ENCODE results near the gene RDH16.
"Not testable (repeated sequence)": the region's sequence is repeated elsewhere in the genome, so short reads cannot be mapped to it uniquely, and the experiment has no call there.

Gene RDH16

DNA sequence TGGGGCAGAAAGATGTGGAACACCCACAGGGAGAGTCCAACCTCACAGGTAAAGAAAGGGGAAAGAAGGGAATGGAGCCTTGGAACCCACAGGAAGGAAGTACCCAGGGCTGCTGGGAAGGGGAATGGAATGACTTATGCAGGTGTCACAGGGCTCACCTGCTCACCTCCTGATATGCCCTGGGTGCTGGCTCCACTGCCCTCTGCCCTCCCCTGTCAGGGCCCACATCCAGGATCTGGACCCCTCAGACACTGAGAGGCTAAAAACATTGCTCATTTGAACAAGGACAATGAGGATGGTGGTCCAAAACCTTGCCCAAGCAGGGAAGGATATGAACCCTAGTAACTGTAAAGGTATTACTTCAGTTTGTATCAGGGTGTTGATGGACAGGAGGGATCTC is 29.6 kb upstream of the RDH16 start:
- H3K27ac ChIP-seq, result no peak overlapping the region
- TF ChIP-seq, protein P1, sequence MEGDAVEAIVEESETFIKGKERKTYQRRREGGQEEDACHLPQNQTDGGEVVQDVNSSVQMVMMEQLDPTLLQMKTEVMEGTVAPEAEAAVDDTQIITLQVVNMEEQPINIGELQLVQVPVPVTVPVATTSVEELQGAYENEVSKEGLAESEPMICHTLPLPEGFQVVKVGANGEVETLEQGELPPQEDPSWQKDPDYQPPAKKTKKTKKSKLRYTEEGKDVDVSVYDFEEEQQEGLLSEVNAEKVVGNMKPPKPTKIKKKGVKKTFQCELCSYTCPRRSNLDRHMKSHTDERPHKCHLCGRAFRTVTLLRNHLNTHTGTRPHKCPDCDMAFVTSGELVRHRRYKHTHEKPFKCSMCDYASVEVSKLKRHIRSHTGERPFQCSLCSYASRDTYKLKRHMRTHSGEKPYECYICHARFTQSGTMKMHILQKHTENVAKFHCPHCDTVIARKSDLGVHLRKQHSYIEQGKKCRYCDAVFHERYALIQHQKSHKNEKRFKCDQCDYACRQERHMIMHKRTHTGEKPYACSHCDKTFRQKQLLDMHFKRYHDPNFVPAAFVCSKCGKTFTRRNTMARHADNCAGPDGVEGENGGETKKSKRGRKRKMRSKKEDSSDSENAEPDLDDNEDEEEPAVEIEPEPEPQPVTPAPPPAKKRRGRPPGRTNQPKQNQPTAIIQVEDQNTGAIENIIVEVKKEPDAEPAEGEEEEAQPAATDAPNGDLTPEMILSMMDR (IDR thresholded peaks at IDR 0.05), result no peak
- peaks cover 0 to 7% (median 5%) of the 10 kb centered on the region in 4 donors for H3K4me1 ChIP-seq
- H3K9me3 ChIP-seq, result no peaks in the 10 kb centered on the region
- intact Hi-C loops (cut with DNase I; ENCODE audit: low total_unique reads), result loop anchor here (2.0 kb wide), 1 partner anchor 228 kb away; no protein-coding TSS in a partner anchor
- no peaks in the 10 kb centered on the region for H3K27me3 ChIP-seq
- DNase-seq, result no peak
- no peak overlapping the region for H3K4me3 ChIP-seq
- H3K36me3 ChIP-seq, result no peaks in the 10 kb centered on the region

DNA sequence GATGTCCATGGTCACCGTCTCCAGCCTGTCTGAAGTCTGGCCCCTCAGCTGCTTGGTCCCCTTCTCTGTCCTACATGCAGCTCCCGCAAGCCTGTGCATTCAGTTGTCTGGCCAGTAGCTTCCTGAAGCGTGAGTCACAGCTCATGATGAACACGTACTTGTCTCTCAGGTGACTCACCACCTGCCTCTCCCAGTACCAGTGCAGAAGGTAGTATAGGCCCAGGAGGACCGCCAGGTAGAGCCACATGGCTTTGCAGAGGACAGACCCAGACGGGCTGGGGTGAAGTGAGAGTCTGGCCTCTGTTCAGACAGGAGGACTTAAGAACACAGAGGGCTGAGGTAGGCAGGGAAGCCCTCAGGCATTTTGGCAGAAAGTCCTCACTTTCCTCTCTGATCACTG is 28.3 kb upstream of the RDH16 start:
- intact Hi-C loops (cut with DNase I; ENCODE audit: low total_unique reads), result loop anchor here (2.0 kb wide), 1 partner anchor 227 kb away; no protein-coding TSS in a partner anchor
- H3K4me1 ChIP-seq, H3K36me3 ChIP-seq, DNase-seq, H3K27ac ChIP-seq, H3K9me3 ChIP-seq, H3K27me3 ChIP-seq, H3K4me3 ChIP-seq: not testable (repeated sequence)

DNA sequence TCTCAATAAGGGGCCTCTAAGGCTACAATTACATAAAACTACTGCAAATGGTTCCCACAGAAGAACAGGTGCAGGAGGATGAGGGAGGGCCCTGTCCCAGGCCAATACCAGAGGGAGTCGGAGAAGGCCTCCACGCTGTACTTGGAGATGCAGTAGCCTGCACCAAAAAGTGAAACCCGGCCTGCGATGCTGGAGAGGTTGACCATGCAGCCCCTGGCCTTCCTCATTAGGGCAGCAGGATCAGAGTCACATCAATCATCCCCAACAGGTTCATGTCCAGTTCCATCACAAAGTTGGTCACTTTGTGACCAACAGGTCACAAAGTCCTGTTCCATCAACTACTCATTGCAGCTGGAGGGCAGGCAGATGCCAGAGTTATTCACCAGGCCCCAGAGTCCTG is 26.0 kb upstream of the RDH16 start:
- peaks cover 0 to 7% (median 5%) of the 10 kb centered on the region in 4 donors for H3K4me1 ChIP-seq
- H3K27me3 ChIP-seq, result no peaks in the 10 kb centered on the region
- H3K27ac ChIP-seq, result no peak overlapping the region
- H3K9me3 ChIP-seq, result no peaks in the 10 kb centered on the region
- TF ChIP-seq, protein P1 (IDR thresholded peaks at IDR 0.05), result no peak
- no peaks in the 10 kb centered on the region for H3K36me3 ChIP-seq
- intact Hi-C loops (cut with DNase I; ENCODE audit: low total_unique reads), result no loop called here
- no peak for DNase-seq
- H3K4me3 ChIP-seq, result no peak overlapping the region

DNA sequence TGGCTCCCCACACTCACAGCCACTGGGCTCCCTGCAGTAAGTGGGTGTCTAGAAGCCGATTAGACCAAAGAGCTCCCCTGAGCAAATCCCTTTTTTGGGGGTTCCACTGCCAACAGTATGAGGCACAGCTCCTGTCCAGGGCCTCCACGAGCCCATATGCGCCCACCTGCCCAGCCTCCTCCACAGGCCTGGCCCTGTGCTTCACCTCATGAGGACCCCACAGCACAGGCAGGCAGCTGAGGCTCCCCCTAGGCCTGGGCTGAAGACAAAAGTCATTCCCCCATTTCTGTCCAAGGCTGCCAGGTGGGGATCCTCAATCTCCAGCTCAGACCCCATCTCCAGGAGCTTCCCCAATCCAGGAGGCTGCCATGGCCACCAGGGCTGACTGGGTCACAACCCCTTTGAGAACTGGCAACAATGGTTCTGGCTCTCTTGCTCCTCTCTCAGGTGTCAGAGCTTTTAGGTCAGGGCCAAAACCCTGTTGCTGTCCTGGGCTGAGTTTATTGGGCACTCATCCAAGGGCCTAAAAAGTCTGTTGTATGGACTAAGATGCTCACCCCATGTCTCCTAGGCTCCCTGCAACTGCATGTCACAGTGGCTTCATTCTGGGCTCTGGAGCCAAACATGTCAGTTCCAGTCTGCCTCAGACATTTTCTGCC is 25.3 kb upstream of the RDH16 start:
- H3K4me3 ChIP-seq; H3K4me1 ChIP-seq; H3K9me3 ChIP-seq; H3K27ac ChIP-seq; DNase-seq; H3K27me3 ChIP-seq; intact Hi-C loops (cut with DNase I; ENCODE audit: low total_unique reads); H3K36me3 ChIP-seq: not testable (repeated sequence)

DNA sequence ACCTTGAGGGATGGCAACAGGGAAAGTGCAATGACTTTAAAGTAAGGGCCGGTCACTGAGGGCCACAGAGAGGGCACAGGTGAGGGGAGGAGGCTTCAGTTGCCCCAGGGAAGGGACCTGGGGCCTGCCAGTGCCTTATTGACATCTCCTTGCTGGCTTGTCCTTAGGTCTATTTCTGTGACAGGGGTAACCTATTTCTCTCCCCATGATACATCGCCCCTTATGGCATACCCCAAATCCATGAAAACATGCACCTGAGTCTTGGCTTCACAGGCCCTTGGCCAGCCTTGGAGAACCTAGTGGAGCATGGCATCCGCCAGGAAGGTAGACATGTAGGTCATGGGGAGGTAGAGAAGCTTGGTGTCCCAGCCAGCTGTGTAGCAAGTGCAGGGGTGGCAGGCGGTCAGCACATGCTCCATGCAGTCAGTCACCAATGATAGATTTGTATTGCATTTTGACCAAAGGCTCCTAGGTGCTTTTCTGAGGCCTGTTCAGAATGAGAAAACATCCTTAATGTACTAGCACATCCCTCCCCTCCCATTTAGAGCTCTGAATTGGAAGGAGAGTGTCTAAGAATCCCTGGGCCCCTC is 23.6 kb upstream of the RDH16 start:
- no peak overlapping the region for H3K4me3 ChIP-seq
- intact Hi-C loops (cut with DNase I; ENCODE audit: low total_unique reads), result no loop called here
- TF ChIP-seq, protein P1 (IDR thresholded peaks at IDR 0.05), result no peak
- no peaks in the 10 kb centered on the region for H3K27me3 ChIP-seq
- no peaks in the 10 kb centered on the region for H3K36me3 ChIP-seq
- no peak for DNase-seq
- no peak overlapping the region for H3K27ac ChIP-seq
- no peaks in the 10 kb centered on the region for H3K4me1 ChIP-seq
- H3K9me3 ChIP-seq, result no peaks in the 10 kb centered on the region

DNA sequence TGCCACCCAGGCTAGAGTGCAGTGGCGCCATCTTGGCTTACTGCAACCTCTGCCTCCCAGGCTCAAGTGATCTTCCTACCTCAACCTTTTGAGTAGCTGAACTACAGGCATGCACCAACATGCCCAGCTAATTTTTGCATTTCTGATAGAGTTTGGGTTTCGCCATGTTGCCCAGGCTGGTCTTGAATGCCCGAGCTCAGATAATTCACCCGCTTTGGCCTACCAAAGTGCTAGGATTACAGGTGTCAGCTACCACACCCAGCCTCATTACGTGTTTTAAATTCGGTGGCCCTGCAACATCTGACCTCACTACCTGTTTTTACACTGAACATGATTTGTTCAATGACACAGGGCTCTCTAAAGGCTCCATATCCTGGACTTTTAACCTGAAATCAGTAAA is 22.9 kb upstream of the RDH16 start:
- DNase-seq, result no peak
- Histone ChIP-seq H3K4me1 (no peaks in the 10 kb centered on the region), H3K36me3 (no peaks in the 10 kb centered on the region), H3K4me3 (no peak overlapping the region), H3K27ac (no peak overlapping the region), H3K27me3 (no peaks in the 10 kb centered on the region), H3K9me3 (no peaks in the 10 kb centered on the region)
- TF ChIP-seq, protein P1 (IDR thresholded peaks at IDR 0.05), result no peak
- intact Hi-C loops (cut with DNase I; ENCODE audit: low total_unique reads), result no loop called here
